K562 (cell line): ENCODE data around the gene CREB3L4. TPM values are rescaled to one million over a fixed set of nuclear protein-coding genes. Genes with fewer than 3 reads are reported as not detected.

Experiments used
- FUS ChIP-seq: fragments of 200-400 bp; formaldehyde crosslinking; optimal IDR thresholded peaks from 2 replicates; pipeline ENCODE3; 2017; ENCODE audit warnings: low read depth, low read length
- MGA ChIP-seq: fragments of 450-650 bp; IDR thresholded peaks from 2 replicates; pipeline ENCODE4 v1.6.1; 2016; ENCODE audit warnings: mild to moderate bottlenecking, moderate library complexity
- MIER1 ChIP-seq: fragments of 450-650 bp; IDR thresholded peaks from 2 replicates; pipeline ENCODE4 v1.6.1; 2016; ENCODE audit warnings: antibody characterized with exemption, mild to moderate bottlenecking, low read depth
- NCOA4 ChIP-seq: fragments of 450-650 bp; IDR thresholded peaks from 2 replicates; pipeline ENCODE4 v1.6.1; 2018; ENCODE audit warnings: mild to moderate bottlenecking; ENCODE audit not compliant: partially characterized antibody
- polyA plus RNA-seq, 8 experiments: library from polyadenylated mRNA; depleted of rRNA in 4 of 8; stranded (reverse) in 5 of 8; unstranded in 3 of 8; fragments of >200 nt; fragmentation: Nextera tagmentation in 2 of 8; fragmentation: Illumina TruSeq in 1 of 8; extraction: Ambion mirVana in 2 of 8; extraction: Trizol in 1 of 8; gene quantifications; 2 replicates each; pipeline versions ENCODE4 v1.2.1 to v1.2.3, GENCODE V29; 2011 to 2014; ENCODE audit warnings: inconsistent platforms in 1 of 8, missing spikeins in 1 of 8
- total RNA-seq, 7 experiments: library from RNA; depleted of rRNA in 6 of 7; stranded (reverse); fragments of >200 nt in 6 of 7; fragmentation: Illumina TruSeq in 2 of 7; extraction: Trizol in 2 of 7; gene quantifications; 2 replicates each; pipeline versions ENCODE4 v1.2.1 to v1.2.3, GENCODE V29; 2011 to 2021; ENCODE audit warnings: low replicate concordance in 1 of 7
- TF ChIP-seq, protein P1 (sequence below): sonication (generic); formaldehyde crosslinking; IDR thresholded peaks from 2 replicates; pipeline ENCODE4 v1.8.0; 2022; ENCODE audit warnings: missing genetic modification reagents, mild to moderate bottlenecking, moderate library complexity, borderline replicate concordance

The CREB3L4 gene
- total and polyA plus RNA-seq, 9 of the 15 experiments (the other 6 are each of a cell fraction or from before 2014, with no cell fraction given), result 9.9 to 18.6 (median 13.9) TPM

DNA sequence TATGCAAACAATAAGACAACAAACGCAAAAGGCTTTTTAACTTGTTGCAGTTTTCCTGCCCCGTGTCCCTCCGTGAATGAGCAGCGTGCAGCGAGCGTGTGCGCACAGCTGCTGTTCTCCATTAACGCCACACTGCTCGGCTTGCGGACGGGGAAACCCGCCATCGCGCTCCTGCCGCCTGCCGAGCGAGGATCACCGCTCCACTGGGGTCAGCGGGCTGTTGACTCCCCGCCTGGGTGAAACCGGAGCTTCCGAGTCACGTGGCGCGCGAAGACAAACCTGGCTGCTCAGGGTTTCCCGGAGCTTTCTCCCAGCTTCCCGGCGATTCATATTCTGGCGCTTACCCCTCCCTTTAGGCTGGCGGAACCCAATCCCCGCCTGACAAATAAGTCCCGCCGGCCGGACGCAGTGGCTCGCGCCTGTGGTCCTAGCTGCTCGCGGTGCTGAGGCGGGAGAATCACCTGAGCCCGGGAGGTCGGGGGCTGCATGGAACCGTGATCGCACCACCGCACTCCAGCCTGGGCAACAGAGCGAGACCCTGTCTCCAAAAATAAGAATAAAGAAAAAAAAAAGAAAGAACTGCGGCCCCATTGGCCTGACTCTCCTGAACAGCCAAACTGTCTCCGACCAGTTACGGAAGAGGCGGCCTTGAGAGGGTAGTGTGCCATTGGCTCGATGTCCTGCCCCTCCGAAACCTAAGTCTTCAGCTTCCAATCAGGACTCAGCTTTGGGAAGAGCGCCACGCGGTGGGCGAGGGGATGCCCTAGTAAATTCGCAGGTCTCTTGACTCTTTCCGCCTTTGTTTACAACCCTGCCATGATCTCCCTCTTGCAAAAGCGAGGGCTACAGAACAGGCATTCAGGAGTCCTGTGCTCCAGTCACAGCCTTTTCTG lies at the start of gene CREB3L4 (continued):
- peak; percentile 96 for TF ChIP-seq MGA
- TF ChIP-seq FUS, result no peak
- TF ChIP-seq NCOA4, result no peak
- no peak for TF ChIP-seq MIER1
- TF ChIP-seq, protein P1, sequence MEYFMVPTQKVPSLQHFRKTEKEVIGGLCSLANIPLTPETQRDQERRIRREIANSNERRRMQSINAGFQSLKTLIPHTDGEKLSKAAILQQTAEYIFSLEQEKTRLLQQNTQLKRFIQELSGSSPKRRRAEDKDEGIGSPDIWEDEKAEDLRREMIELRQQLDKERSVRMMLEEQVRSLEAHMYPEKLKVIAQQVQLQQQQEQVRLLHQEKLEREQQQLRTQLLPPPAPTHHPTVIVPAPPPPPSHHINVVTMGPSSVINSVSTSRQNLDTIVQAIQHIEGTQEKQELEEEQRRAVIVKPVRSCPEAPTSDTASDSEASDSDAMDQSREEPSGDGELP, result peak; percentile 95
